AG09319 (cell line): ENCODE results near the gene GYG2.

Experiments used
- DNase-seq: peaks from one replicate; pipeline ENCODE4 v3.0.0-alpha.2; 2010; ENCODE audit warnings: low read depth; ENCODE audit errors: extremely low read depth
- TF ChIP-seq, protein P1 (sequence below): IDR thresholded peaks from 2 replicates; pipeline ENCODE4 v1.5.1; 2011; ENCODE audit warnings: low read depth, mild to moderate bottlenecking, inconsistent platforms, low read length, moderate library complexity

The GYG2 gene

GRCh38 chrX:2824886-2825285 lies 3.8 kb upstream of the GYG2 start:
- TF ChIP-seq, protein P1, sequence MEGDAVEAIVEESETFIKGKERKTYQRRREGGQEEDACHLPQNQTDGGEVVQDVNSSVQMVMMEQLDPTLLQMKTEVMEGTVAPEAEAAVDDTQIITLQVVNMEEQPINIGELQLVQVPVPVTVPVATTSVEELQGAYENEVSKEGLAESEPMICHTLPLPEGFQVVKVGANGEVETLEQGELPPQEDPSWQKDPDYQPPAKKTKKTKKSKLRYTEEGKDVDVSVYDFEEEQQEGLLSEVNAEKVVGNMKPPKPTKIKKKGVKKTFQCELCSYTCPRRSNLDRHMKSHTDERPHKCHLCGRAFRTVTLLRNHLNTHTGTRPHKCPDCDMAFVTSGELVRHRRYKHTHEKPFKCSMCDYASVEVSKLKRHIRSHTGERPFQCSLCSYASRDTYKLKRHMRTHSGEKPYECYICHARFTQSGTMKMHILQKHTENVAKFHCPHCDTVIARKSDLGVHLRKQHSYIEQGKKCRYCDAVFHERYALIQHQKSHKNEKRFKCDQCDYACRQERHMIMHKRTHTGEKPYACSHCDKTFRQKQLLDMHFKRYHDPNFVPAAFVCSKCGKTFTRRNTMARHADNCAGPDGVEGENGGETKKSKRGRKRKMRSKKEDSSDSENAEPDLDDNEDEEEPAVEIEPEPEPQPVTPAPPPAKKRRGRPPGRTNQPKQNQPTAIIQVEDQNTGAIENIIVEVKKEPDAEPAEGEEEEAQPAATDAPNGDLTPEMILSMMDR = no peak
- no peak for DNase-seq

DNA sequence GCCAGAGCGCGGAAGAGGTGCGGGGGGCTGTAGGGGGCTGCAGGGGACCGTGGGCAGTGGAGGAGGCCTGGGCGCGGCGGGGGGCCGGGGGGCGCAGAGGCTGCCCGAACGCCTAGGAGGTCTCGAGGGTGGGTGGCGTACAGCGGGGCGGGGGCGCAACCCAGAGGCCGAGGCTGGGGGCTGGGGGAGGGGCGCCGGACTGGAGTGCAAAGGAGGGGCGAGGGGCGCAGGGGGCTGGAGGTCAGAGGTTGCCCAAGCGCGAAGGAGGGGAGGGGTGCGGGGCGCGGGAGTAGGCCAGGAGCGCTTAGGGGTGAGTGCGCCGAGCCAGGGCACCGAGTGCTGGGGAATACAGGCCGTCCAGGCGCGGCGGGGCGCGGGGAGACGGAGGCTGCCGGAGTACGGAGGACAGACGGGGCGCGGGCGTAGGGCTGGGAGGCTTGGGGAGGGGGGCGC lies 255 bp downstream of the GYG2 start:
- DNase-seq = no peak
- TF ChIP-seq, protein P1 = no peak

- TF ChIP-seq, protein P1 = no peak
These were observed 928 bp downstream of the GYG2 start for GRCh38 chrX:2829469-2830246.

DNA sequence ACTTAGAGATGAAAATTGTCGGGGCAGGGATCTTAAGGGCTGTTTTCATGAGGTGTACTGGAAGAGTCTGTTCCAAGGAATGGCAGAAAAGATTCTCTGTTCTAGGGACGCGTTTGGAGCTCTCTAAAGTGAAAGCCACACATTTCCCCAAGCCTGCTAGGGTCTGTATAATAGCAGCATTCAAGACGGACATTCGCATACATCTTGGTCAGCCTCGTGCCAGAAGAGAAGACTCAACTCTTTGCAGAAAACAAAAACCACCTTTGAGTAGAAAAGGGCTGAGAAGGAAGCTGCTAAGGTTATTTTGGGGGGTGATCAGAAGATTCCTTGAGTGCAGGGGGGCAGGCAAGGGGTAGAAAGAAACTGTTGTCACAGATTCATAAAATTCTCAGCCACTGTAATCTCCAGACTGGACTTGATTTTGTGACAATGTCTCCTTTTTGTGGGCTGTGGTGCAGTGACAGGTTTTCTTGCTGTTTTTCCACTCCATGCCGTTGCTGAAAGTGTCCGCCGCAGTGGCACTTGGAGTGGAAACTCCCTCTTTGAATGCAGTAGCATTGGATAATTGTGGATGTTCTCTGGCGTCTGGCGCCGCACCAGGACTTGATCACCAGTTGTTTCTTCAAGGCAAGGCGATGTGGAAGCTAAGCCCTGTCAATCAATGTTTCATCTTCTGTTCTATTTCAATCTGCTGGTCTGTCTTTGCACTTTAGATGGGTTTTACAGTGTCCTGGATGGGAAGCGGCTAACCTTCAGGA lies 2.9 kb downstream of the GYG2 start:
- DNase-seq = no peak
- TF ChIP-seq, protein P1 = no peak

More at GRCh38 chrX:2829469-2830246, 928 bp downstream of the GYG2 start:
- DNase-seq = no peak

- TF ChIP-seq, protein P1 = no peak
- no peak for DNase-seq
These were observed 9.2 kb downstream of the GYG2 start for GRCh38 chrX:2837961-2838360.

DNA sequence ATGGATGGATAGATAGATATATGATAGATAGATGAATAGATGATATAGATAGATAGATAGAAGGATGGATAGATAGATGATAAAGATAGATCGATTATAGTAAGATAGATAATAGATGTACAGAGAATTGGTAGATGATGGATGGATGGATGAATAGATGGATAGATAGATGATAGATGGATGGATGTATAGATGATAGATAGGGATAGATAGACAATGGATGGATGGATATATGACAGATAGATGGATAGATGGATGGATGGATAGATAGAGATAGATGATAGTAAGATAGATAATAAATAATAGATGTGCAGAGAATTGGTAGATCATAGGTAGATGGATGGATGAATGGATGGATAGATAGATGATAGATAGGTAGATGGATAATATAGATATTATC lies 12.2 kb downstream of the GYG2 start:
- DNase-seq = no peak
- TF ChIP-seq, protein P1 = no peak

- DNase-seq = no peak
- TF ChIP-seq, protein P1 = no peak
These were observed 12.8 kb downstream of the GYG2 start for GRCh38 chrX:2841537-2841936.
